Peyer's patch (tissue), 4 donors: Measurements from ENCODE around the gene ELL.

ENCODE experiments used
- POLR2A ChIP-seq, 2 donors: fragments of 450-650 bp; IDR thresholded peaks; one replicate each; pipeline ENCODE4 v1.5.1; 2017; ENCODE audit warnings: antibody characterized with exemption in 2 of 2, mild to moderate bottlenecking in 2 of 2, moderate library complexity in 2 of 2
- TF ChIP-seq, protein P1 (sequence below), 6 experiments: fragments of 450-650 bp in 4 of 6; fragments of 200-600 bp in 2 of 6; sonication (generic) in 1 of 6; IDR thresholded peaks; one replicate each; pipeline ENCODE4 v1.5.1; 2017 to 2019; ENCODE audit warnings: antibody characterized with exemption in 6 of 6, mild to moderate bottlenecking in 3 of 6, moderate library complexity in 1 of 6

DNA sequence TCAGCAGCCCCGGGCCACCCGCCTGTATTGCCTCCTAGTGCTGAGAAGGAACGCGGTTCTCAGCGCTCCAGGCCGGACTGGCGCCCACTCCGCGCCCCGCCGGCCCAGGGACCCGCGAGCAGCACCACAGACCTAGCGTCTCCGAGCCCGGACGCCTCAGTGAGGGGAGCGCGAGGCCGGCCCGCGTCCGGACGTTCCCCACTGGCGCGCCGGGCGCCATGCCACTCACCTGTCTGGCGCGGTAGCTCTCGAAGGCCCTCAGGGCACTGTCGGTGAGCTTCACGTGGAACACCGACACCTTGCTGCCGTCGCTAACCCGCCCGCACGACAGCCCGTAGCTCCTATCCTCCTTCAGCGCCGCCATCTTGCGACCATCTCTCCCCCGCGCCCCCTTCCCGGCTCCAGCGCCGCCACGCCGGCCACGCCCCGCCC is at the start of gene ELL:
- TF ChIP-seq, protein P1, sequence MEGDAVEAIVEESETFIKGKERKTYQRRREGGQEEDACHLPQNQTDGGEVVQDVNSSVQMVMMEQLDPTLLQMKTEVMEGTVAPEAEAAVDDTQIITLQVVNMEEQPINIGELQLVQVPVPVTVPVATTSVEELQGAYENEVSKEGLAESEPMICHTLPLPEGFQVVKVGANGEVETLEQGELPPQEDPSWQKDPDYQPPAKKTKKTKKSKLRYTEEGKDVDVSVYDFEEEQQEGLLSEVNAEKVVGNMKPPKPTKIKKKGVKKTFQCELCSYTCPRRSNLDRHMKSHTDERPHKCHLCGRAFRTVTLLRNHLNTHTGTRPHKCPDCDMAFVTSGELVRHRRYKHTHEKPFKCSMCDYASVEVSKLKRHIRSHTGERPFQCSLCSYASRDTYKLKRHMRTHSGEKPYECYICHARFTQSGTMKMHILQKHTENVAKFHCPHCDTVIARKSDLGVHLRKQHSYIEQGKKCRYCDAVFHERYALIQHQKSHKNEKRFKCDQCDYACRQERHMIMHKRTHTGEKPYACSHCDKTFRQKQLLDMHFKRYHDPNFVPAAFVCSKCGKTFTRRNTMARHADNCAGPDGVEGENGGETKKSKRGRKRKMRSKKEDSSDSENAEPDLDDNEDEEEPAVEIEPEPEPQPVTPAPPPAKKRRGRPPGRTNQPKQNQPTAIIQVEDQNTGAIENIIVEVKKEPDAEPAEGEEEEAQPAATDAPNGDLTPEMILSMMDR (IDR thresholded peaks at IDR 0.05) = no peak
- TF ChIP-seq POLR2A (IDR thresholded peaks at IDR 0.05) = peak; percentile 91 to 97
